Calu3 (cell line): Measurements from ENCODE around the gene GLUL. TPM values are rescaled to one million over a fixed set of nuclear protein-coding genes. Genes with fewer than 3 reads are reported as not detected.

Experiments used
- BruUV-seq: library from RNA; stranded (reverse); fragments of 400-500 nt; replicated peaks from 2 replicates; lab custom pipeline; 2021; lab: Mats Ljungman, UMichigan
- CTCF ChIA-PET: fragments of 300-600 bp; sonication (Branson Sonifier 250); formaldehyde crosslinking; loops from one replicate; lab custom pipeline; 2022; ENCODE audit warnings: antibody characterized with exemption; lab: Charles Lee
- DNase-seq: peaks from one replicate; pipeline ENCODE4 v3.0.0; 2022
- H3K27ac Mint-ChIP-seq: one replicate; pipeline ENCODE4 v1.8.0; 2022; ENCODE audit warnings: mixed read lengths; ENCODE audit not compliant: unreplicated experiment
- H3K27me3 Mint-ChIP-seq: one replicate; pipeline ENCODE4 v1.8.0; 2022; ENCODE audit warnings: mixed read lengths; ENCODE audit not compliant: unreplicated experiment
- H3K36me3 Mint-ChIP-seq: one replicate; pipeline ENCODE4 v1.8.0; 2022; ENCODE audit warnings: mild to moderate bottlenecking, moderate library complexity, mixed read lengths; ENCODE audit not compliant: insufficient read depth, unreplicated experiment
- H3K4me1 Mint-ChIP-seq: one replicate; pipeline ENCODE4 v1.8.0; 2022; ENCODE audit warnings: mild to moderate bottlenecking, low read depth, mixed read lengths; ENCODE audit not compliant: unreplicated experiment
- H3K4me3 Mint-ChIP-seq: one replicate; pipeline ENCODE4 v1.8.0; 2022; ENCODE audit warnings: mild to moderate bottlenecking, low read depth, moderate library complexity, mixed read lengths; ENCODE audit not compliant: unreplicated experiment
- H3K9me3 Mint-ChIP-seq: one replicate; pipeline ENCODE4 v1.8.0; 2022; ENCODE audit warnings: low read depth, mixed read lengths; ENCODE audit not compliant: unreplicated experiment
- intact Hi-C: fragments of 100-400 bp; cut with micrococcal nuclease; formaldehyde crosslinking; loops from one replicate; pipeline ENCODE4 v1.10.0; 2022; ENCODE audit not compliant: unreplicated experiment
- total RNA-seq: library from RNA; stranded (reverse); gene quantifications from 2 replicates; pipeline ENCODE4 v1.2.3, GENCODE V29; 2022
- TF ChIP-seq, protein P1 (sequence below): fragments of 200-600 bp; IDR thresholded peaks from one replicate; pipeline ENCODE4 v1.8.0; 2022; ENCODE audit warnings: antibody characterized with exemption; ENCODE audit not compliant: unreplicated experiment

Gene GLUL
- total RNA-seq, 1 experiment from 2014 or later = 188 TPM

- H3K4me1 Mint-ChIP-seq = no peaks in the 10 kb centered on the region
- intact Hi-C loops = no loop called here
- H3K4me3 Mint-ChIP-seq = no peak overlapping the region
- DNase-seq = no peak
- CTCF ChIA-PET = no interaction called here
- H3K36me3 Mint-ChIP-seq = no peaks in the 10 kb centered on the region
- TF ChIP-seq, protein P1, sequence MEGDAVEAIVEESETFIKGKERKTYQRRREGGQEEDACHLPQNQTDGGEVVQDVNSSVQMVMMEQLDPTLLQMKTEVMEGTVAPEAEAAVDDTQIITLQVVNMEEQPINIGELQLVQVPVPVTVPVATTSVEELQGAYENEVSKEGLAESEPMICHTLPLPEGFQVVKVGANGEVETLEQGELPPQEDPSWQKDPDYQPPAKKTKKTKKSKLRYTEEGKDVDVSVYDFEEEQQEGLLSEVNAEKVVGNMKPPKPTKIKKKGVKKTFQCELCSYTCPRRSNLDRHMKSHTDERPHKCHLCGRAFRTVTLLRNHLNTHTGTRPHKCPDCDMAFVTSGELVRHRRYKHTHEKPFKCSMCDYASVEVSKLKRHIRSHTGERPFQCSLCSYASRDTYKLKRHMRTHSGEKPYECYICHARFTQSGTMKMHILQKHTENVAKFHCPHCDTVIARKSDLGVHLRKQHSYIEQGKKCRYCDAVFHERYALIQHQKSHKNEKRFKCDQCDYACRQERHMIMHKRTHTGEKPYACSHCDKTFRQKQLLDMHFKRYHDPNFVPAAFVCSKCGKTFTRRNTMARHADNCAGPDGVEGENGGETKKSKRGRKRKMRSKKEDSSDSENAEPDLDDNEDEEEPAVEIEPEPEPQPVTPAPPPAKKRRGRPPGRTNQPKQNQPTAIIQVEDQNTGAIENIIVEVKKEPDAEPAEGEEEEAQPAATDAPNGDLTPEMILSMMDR = no peak
- H3K9me3 Mint-ChIP-seq = peaks cover 7% of the 10 kb centered on the region
- H3K27me3 Mint-ChIP-seq = peaks cover 31% of the 10 kb centered on the region
- H3K27ac Mint-ChIP-seq = no peak overlapping the region
- no TSS peak for BruUV-seq
Measured at GRCh38 chr1:182408435-182409075, 17.0 kb upstream of the GLUL start.

DNA sequence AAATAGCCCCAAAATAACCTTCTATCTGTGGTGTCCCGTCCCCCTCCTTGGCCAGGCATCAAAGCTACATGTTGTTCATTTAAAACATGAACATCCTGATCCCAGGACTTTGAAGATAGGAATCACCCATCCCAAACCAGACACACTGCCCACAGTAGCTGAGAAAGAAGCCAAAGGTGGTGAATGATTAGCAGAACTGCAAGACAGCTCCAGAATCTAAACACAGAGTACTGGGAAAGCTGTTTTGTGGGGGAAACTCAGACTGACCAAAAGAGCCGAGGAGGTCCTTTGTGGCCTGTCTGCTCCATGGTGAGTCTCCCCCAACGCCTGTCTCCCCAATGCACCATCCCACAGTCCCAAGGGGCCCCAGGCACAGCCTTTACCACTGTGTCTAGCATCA is 16.1 kb upstream of the GLUL start:
- no peak overlapping the region for H3K4me3 Mint-ChIP-seq
- no peaks in the 10 kb centered on the region for H3K36me3 Mint-ChIP-seq
- H3K27me3 Mint-ChIP-seq = peaks cover 27% of the 10 kb centered on the region
- no TSS peak for BruUV-seq
- H3K27ac Mint-ChIP-seq = no peak overlapping the region
- no peaks in the 10 kb centered on the region for H3K4me1 Mint-ChIP-seq
- DNase-seq = no peak
- intact Hi-C loops = no loop called here
- TF ChIP-seq, protein P1 = no peak
- peaks cover 7% of the 10 kb centered on the region for H3K9me3 Mint-ChIP-seq
- CTCF ChIA-PET = no interaction called here

DNA sequence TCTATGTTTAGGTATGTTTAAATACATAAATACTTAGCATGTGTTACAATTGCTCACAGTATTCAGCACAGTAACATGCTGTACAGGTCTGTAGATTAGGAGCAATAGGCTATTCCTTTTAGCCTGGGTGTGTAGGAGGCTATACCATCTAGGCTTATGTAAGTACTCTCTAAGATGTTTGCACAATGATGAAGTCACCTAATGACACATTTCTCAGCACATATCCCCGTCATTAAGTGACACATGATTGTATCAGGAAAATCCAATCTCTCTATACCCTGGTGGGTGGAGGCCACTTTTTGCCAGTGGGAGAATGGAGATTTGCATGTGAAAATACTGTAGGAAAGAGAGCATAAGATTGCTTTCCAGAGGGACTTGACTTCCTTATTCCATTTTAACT is 14.4 kb upstream of the GLUL start:
- H3K27ac Mint-ChIP-seq = no peak overlapping the region
- intact Hi-C loops = no loop called here
- no TSS peak for BruUV-seq
- no peaks in the 10 kb centered on the region for H3K4me1 Mint-ChIP-seq
- no peak for DNase-seq
- H3K9me3 Mint-ChIP-seq = peaks cover 7% of the 10 kb centered on the region
- H3K4me3 Mint-ChIP-seq = no peak overlapping the region
- H3K36me3 Mint-ChIP-seq = no peaks in the 10 kb centered on the region
- peaks cover 27% of the 10 kb centered on the region for H3K27me3 Mint-ChIP-seq
- CTCF ChIA-PET = interaction anchor here (1.0 kb wide), 1 partner anchor 325 kb away, joined by 3 read pairs; no protein-coding TSS in a partner anchor
- TF ChIP-seq, protein P1 = no peak

DNA sequence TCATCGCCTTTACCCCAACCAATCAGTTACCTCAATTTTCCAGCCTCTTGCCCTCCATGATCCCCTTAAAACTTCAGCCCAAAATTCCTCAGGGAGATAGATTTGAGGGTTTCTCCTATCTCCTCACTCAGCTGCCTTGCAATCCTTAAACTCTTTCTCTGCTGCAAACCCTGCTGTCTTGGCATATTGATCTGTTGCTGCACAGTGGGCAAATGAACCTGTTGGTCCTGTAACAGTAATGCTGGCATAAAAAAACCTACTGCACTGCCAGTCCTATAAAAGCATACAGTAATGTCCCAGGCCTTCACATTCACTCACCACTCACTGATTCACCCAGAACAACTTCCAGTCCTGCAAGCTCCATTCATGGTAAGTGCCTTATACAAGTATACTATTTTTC is 14.0 kb upstream of the GLUL start:
- Mint-ChIP-seq H3K27me3 (peaks cover 27% of the 10 kb centered on the region), H3K27ac (no peak overlapping the region), H3K4me3 (no peak overlapping the region), H3K9me3 (peaks cover 7% of the 10 kb centered on the region), H3K4me1 (no peaks in the 10 kb centered on the region), H3K36me3 (no peaks in the 10 kb centered on the region)
- intact Hi-C loops = no loop called here
- CTCF ChIA-PET = interaction anchor here (1.0 kb wide), 1 partner anchor 325 kb away, joined by 3 read pairs; no protein-coding TSS in a partner anchor
- TF ChIP-seq, protein P1 = no peak
- BruUV-seq = no TSS peak
- no peak for DNase-seq
